Mesendoderm (in vitro differentiated cells): ENCODE data around the gene COL4A2.
A peak's percentile ranks its signal among the peaks of the same experiment; 100 is the strongest.

Experiments
- DNase-seq: peaks from one replicate; pipeline ENCODE4 v3.0.0; 2013
- H2AK5ac ChIP-seq: 2 replicates; pipeline ENCODE4 v1.6.1; 2013; ENCODE audit warnings: low read length, inconsistent platforms
- H2BK120ac ChIP-seq: 2 replicates; pipeline ENCODE4 v1.6.1; 2013; ENCODE audit warnings: low read depth, mild to moderate bottlenecking, low read length, moderate library complexity, mixed read lengths
- H2BK15ac ChIP-seq: replicated peaks from 2 replicates; pipeline ENCODE4 v1.6.1; 2013; ENCODE audit warnings: low read depth, mild to moderate bottlenecking, moderate library complexity
- H2BK5ac ChIP-seq: 2 replicates; pipeline ENCODE4 v1.6.1; 2013; ENCODE audit warnings: low read length, inconsistent platforms
- H3K18ac ChIP-seq: 2 replicates; pipeline ENCODE4 v1.6.1; 2013; ENCODE audit warnings: mild to moderate bottlenecking, low read length, mixed read lengths
- H3K23ac ChIP-seq: one replicate; pipeline ENCODE4 v1.6.1; 2013; ENCODE audit warnings: low read length
- H3K27ac ChIP-seq: 2 replicates; pipeline ENCODE4 v1.5.1; 2013; ENCODE audit warnings: low read depth, mild to moderate bottlenecking, inconsistent platforms, low read length, moderate library complexity
- H3K27me3 ChIP-seq: 2 replicates; pipeline ENCODE4 v1.6.1; 2013; ENCODE audit warnings: low read length, control low read depth, mild to moderate bottlenecking, inconsistent platforms; ENCODE audit not compliant: insufficient read depth, poor library complexity
- H3K36me3 ChIP-seq: 2 replicates; pipeline ENCODE4 v1.6.1; 2013; ENCODE audit warnings: low read length, inconsistent platforms; ENCODE audit not compliant: control insufficient read depth, insufficient read depth
- H3K4ac ChIP-seq: one replicate; pipeline ENCODE4 v1.6.1; 2013; ENCODE audit warnings: low read depth, mild to moderate bottlenecking, low read length, moderate library complexity
- H3K4me1 ChIP-seq: 2 replicates; pipeline ENCODE4 v1.6.1; 2013; ENCODE audit warnings: low read depth, low read length, inconsistent platforms; ENCODE audit not compliant: control insufficient read depth
- H3K4me2 ChIP-seq: 2 replicates; pipeline ENCODE4 v1.6.1; 2013; ENCODE audit warnings: low read length
- H3K4me3 ChIP-seq: 2 replicates; pipeline ENCODE4 v1.5.1; 2013; ENCODE audit warnings: mild to moderate bottlenecking, low read length
- H3K56ac ChIP-seq: one replicate; pipeline ENCODE4 v1.6.1; 2013; ENCODE audit warnings: low read length
- H3K79me1 ChIP-seq: 2 replicates; pipeline ENCODE4 v1.6.1; 2013; ENCODE audit warnings: low read length, inconsistent platforms
- H3K79me2 ChIP-seq: 2 replicates; pipeline ENCODE4 v1.6.1; 2013; ENCODE audit warnings: mild to moderate bottlenecking, low read length; ENCODE audit not compliant: control insufficient read depth, insufficient read depth
- H3K9ac ChIP-seq: 2 replicates; pipeline ENCODE4 v1.6.1; 2013; ENCODE audit warnings: low read length, inconsistent platforms
- H4K5ac ChIP-seq: one replicate; pipeline ENCODE4 v1.6.1; 2013; ENCODE audit warnings: low read length
- H4K8ac ChIP-seq: one replicate; pipeline ENCODE4 v1.6.1; 2013; ENCODE audit warnings: low read depth, mild to moderate bottlenecking, control low read depth, low read length, moderate library complexity
- WGBS: extraction: QIAGEN DNeasy Blood & Tissue Kit; methylation state at CpG from one replicate; pipeline ENCODE4 v1.1.7; 2013; ENCODE audit warnings: low lambda C conversion rate, missing lambda C conversion rate; ENCODE audit not compliant: insufficient coverage; ENCODE audit errors: extremely low coverage; 5-methylcytosine and 5-hydroxymethylcytosine counted together

The COL4A2 gene

DNA sequence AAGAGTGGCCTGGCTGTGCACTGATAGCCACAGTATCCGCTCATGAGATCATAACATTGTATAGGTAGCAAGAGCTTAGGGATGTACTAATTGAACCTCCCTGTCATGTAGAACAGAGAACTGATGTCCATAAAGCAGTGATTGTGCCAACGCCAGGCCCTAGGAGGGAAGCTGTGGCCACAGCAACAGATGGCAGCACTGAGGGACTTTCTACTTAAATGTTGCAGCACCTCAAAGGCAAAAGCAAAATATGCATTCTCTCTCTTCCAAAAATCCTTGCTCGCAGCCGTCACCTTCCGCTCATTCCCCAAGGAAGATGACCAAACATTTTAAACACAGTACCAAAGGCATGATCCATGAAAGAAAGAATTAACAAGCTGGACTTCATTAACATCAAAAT, 32.4 kb upstream of the COL4A2 start:
- no peak overlapping the region for H2BK15ac ChIP-seq
- no peak overlapping the region for H3K4me3 ChIP-seq
- H3K27ac ChIP-seq: no peak overlapping the region
- H3K9ac ChIP-seq: no peak overlapping the region
- H3K79me2 ChIP-seq: no peaks in the 10 kb centered on the region
- no peak overlapping the region for H2AK5ac ChIP-seq
- no peak overlapping the region for H2BK5ac ChIP-seq
- peak; percentile 32 for DNase-seq
- no peak overlapping the region for H4K5ac ChIP-seq
- H3K36me3 ChIP-seq: no peaks in the 10 kb centered on the region
- H3K27me3 ChIP-seq: no peaks in the 10 kb centered on the region
- H3K56ac ChIP-seq: no peak overlapping the region
- H3K4me2 ChIP-seq: no peak overlapping the region
- H3K23ac ChIP-seq: no peak overlapping the region
- peaks cover 18% of the 10 kb centered on the region for H3K79me1 ChIP-seq
- no CpG with 5 or more reads among the region's 5 CpGs for WGBS
- no peak overlapping the region for H2BK120ac ChIP-seq
- no peaks in the 10 kb centered on the region for H3K4me1 ChIP-seq
- no peak overlapping the region for H3K18ac ChIP-seq
- H3K4ac ChIP-seq: no peak overlapping the region
- no peak overlapping the region for H4K8ac ChIP-seq

- WGBS: no CpG with 5 or more reads among the region's 16 CpGs
- Histone ChIP-seq H2BK120ac (no peak overlapping the region), H3K4me1 (no peaks in the 10 kb centered on the region), H4K8ac (no peak overlapping the region), H3K27ac (no peak overlapping the region), H3K79me1 (peaks cover 13% of the 10 kb centered on the region), H3K27me3 (no peaks in the 10 kb centered on the region), H4K5ac (no peak overlapping the region), H3K79me2 (no peaks in the 10 kb centered on the region), H2BK5ac (no peak overlapping the region), H3K23ac (no peak overlapping the region), H3K56ac (no peak overlapping the region), H3K18ac (no peak overlapping the region), H3K4me3 (no peak overlapping the region), H2AK5ac (no peak overlapping the region), H3K9ac (no peak overlapping the region), H3K4me2 (no peak overlapping the region), H2BK15ac (no peak overlapping the region), H3K4ac (no peak overlapping the region), H3K36me3 (no peaks in the 10 kb centered on the region)
- no peak for DNase-seq
Measured at GRCh38 chr13:110275931-110276552, 31.0 kb upstream of the COL4A2 start.

GRCh38 chr13:110276553-110276950, 30.5 kb upstream of the COL4A2 start:
- Histone ChIP-seq H3K18ac (peak overlapping the region; percentile 41), H3K56ac (no peak overlapping the region), H3K79me1 (peaks cover 10% of the 10 kb centered on the region), H3K4me1 (no peaks in the 10 kb centered on the region), H4K5ac (no peak overlapping the region), H2BK5ac (no peak overlapping the region), H3K36me3 (no peaks in the 10 kb centered on the region), H3K4me3 (no peak overlapping the region), H3K79me2 (no peaks in the 10 kb centered on the region), H3K23ac (no peak overlapping the region), H3K4me2 (no peak overlapping the region), H2BK15ac (no peak overlapping the region), H2AK5ac (no peak overlapping the region), H3K27me3 (no peaks in the 10 kb centered on the region), H2BK120ac (no peak overlapping the region), H4K8ac (no peak overlapping the region), H3K4ac (no peak overlapping the region), H3K9ac (no peak overlapping the region), H3K27ac (no peak overlapping the region)
- no CpG with 5 or more reads among the region's 5 CpGs for WGBS
- DNase-seq: no peak

- Histone ChIP-seq H2BK5ac (no peak overlapping the region), H3K4me1 (no peaks in the 10 kb centered on the region), H3K18ac (no peak overlapping the region), H2BK15ac (no peak overlapping the region), H3K27ac (no peak overlapping the region), H3K56ac (no peak overlapping the region), H2AK5ac (no peak overlapping the region), H4K5ac (no peak overlapping the region), H3K23ac (no peak overlapping the region), H3K4ac (no peak overlapping the region), H3K79me2 (peaks cover 1% of the 10 kb centered on the region), H3K4me3 (no peak overlapping the region), H2BK120ac (no peak overlapping the region), H3K9ac (no peak overlapping the region), H3K4me2 (no peak overlapping the region), H4K8ac (no peak overlapping the region), H3K79me1 (peaks cover 11% of the 10 kb centered on the region), H3K36me3 (no peaks in the 10 kb centered on the region), H3K27me3 (no peaks in the 10 kb centered on the region)
- DNase-seq: no peak
- no CpG with 5 or more reads among the region's 5 CpGs for WGBS
Measured at GRCh38 chr13:110277357-110277975, 29.6 kb upstream of the COL4A2 start.

- no peak overlapping the region for H2BK15ac ChIP-seq
- H3K79me1 ChIP-seq: peaks cover 14% of the 10 kb centered on the region
- no peaks in the 10 kb centered on the region for H3K4me1 ChIP-seq
- no peak overlapping the region for H3K4me3 ChIP-seq
- no peak overlapping the region for H3K4me2 ChIP-seq
- H3K23ac ChIP-seq: no peak overlapping the region
- H4K5ac ChIP-seq: no peak overlapping the region
- DNase-seq: no peak
- H2BK5ac ChIP-seq: no peak overlapping the region
- no peak overlapping the region for H2AK5ac ChIP-seq
- no peak overlapping the region for H3K56ac ChIP-seq
- peaks cover 1% of the 10 kb centered on the region for H3K79me2 ChIP-seq
- no peaks in the 10 kb centered on the region for H3K27me3 ChIP-seq
- no peak overlapping the region for H3K9ac ChIP-seq
- no peak overlapping the region for H3K27ac ChIP-seq
- H3K18ac ChIP-seq: no peak overlapping the region
- no CpG with 5 or more reads among the region's 7 CpGs for WGBS
- H4K8ac ChIP-seq: no peak overlapping the region
- H3K4ac ChIP-seq: no peak overlapping the region
- no peak overlapping the region for H2BK120ac ChIP-seq
- no peaks in the 10 kb centered on the region for H3K36me3 ChIP-seq
Measured at GRCh38 chr13:110278859-110279258, 28.2 kb upstream of the COL4A2 start.

- Histone ChIP-seq H3K18ac (no peak overlapping the region), H2AK5ac (no peak overlapping the region), H3K27me3 (no peaks in the 10 kb centered on the region), H3K4me3 (no peak overlapping the region), H3K79me1 (peaks cover 10% of the 10 kb centered on the region), H3K27ac (no peak overlapping the region), H2BK15ac (no peak overlapping the region), H3K4me2 (no peak overlapping the region), H3K56ac (no peak overlapping the region), H3K23ac (no peak overlapping the region), H2BK120ac (no peak overlapping the region), H4K5ac (no peak overlapping the region), H3K4me1 (no peaks in the 10 kb centered on the region), H3K79me2 (peaks cover 1% of the 10 kb centered on the region), H3K4ac (no peak overlapping the region), H2BK5ac (no peak overlapping the region), H4K8ac (no peak overlapping the region), H3K36me3 (no peaks in the 10 kb centered on the region), H3K9ac (no peak overlapping the region)
- no CpG with 5 or more reads among the region's 4 CpGs for WGBS
- DNase-seq: no peak
Measured at GRCh38 chr13:110279684-110280083, 27.4 kb upstream of the COL4A2 start.
